SIG-M5 treated with dmso at 0.1 percent for 504 hours (cell line): ENCODE data around the gene GALK2.
"Not testable (repeated sequence)": the region's sequence is repeated elsewhere in the genome, so short reads cannot be mapped to it uniquely, and the experiment has no call there.

Source experiments
- DNase-seq: peaks from one replicate; lab custom pipeline; 2025; ENCODE audit not compliant: unreplicated experiment; lab: John Stamatoyannopoulos, UW

GALK2 gene

DNA sequence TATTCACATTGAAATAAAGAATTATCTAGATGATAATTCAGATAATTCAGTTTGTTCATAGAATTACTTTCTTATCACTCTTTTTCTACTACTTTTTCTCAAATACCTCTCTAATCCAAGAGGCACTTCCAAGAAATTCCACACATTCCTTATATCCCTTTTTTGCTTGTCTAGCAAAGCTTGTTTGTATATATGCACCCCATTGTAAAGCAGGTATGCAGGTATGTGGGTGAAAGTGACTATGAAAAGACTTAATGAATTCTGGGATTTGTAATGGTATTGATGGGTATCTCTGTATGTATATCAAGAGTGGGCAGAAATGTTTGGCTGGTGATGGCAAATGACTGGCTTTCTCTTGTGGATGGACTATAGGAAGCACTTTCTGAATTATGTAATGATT lies 158.9 kb downstream of the GALK2 start:
- no peak for DNase-seq

DNA sequence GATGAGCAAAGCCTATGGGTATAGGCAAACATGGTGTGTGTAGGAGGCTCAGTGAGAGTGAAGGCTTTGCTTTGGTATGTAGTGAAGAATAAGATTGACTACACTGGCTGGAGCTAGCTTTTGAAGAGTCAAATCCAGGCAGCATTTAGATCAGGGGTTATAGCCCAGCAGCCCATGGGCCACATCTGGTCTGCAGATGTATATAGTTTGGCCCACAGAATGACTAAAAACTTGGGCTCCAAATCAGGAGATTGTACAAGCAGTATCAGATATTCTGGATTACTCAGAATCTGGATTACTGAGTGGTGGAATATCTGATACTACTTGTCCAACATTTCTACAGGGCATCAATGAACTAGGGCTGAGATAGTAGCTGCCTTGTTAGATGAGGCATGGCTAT lies 160.1 kb downstream of the GALK2 start:
- no peak for DNase-seq

GRCh38 chr15:49331442-49331841 lies 161.4 kb downstream of the GALK2 start:
- no peak for DNase-seq

GRCh38 chr15:49331951-49332350 lies 161.9 kb downstream of the GALK2 start:
- DNase-seq, result no peak

DNA sequence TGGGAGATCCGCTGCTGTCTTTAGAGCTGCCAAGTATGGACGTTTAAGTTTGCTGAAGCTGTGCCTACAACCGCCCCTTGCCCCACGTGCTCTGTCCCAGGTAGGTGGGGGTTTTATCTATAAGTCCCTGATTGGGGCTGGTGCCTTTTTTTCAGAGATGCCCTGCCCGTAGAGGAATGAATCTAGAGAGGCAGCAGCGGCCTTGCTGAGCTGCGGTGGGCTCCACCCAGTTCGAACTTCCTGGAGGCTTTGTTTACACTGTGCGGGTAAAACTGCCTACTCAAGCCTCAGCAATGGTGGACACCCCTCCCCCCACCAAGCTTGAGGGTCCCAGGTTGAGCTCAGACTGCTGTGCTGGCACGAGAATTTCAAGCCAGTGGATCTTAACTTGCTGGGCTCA lies 169.6 kb downstream of the GALK2 start:
- DNase-seq, result no peak

DNA sequence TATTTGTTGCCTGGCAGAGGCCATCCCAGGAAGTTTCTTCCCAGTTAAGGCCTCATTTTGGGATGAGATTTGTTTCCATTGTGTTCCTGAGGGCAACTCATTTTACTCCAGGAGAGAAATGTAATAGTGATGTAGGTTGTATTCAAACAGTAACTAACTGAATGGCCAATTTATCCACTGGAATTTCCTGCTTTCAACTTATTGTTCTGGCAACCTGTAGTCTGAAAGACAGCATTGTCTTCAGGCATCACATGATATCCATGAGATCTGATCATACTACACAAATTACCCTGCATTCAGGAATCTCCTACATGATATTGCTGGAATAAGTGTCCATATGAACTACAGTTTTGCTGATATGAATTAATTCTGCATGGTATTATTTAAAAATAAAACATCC lies 173.5 kb downstream of the GALK2 start:
- no peak for DNase-seq

GRCh38 chr15:49354439-49354838 lies 184.4 kb downstream of the GALK2 start:
- not testable (repeated sequence) for DNase-seq

- DNase-seq, result no peak
These were observed 191.3 kb downstream of the GALK2 start for GRCh38 chr15:49361370-49361769.

- no peak for DNase-seq
These were observed 196.4 kb downstream of the GALK2 start for GRCh38 chr15:49366496-49366895.

- DNase-seq, result peak; percentile 6
These were observed 200.7 kb downstream of the GALK2 start for GRCh38 chr15:49370782-49371181.

GRCh38 chr15:49372366-49372765 lies 202.3 kb downstream of the GALK2 start:
- DNase-seq, result no peak

GRCh38 chr15:49379996-49380395 lies 209.9 kb downstream of the GALK2 start:
- peak; percentile 49 for DNase-seq

DNA sequence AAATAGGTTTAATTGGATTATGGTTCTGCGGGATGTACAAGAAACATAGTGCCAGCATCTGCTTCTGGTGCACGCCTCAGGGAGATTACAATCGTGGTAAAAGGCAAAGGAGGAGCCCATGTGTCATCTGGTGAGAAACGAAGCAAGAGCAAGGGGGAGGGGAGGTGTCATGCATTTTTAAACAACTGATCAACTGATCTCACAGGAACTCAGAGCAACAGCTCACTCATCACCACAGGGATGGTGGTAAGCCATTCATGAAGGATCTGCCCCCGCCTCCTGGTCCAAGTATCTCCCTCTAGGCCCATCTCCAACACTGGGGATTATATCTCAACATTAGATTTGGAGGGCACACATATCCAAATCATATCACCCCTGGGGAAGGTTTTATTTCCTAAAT lies 210.9 kb downstream of the GALK2 start:
- no peak for DNase-seq
